NB4 (cell line): ENCODE results near the gene GRID1.

ENCODE experiments used
- POLR2A ChIP-seq: IDR thresholded peaks from 2 replicates; pipeline ENCODE4 v1.6.1; 2011; ENCODE audit warnings: mild to moderate bottlenecking; ENCODE audit not compliant: insufficient read length; ENCODE audit errors: extremely low read depth
- TF ChIP-seq, protein P1 (sequence below): IDR thresholded peaks from one replicate; pipeline ENCODE4 v1.5.1; 2012; ENCODE audit warnings: low read depth, low read length

DNA sequence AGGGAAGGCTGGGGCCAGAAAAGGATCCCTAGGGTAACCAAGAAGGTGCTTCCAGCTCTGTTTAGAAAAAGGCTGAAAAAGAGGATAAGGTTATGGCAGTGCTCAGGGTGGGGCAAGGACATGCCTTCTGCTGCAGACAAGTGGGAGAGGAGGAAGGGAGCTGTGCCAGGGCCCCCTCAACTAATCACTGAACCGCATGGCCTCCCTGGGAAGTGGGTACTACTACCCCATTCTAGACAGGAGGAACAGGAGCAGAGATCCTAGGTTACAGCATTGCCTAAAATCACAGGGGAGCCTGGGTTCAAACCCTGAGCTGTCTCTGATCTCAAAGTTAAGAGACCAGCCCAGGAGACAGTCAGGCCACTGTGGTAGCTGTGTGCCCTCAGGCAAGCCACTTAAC is 149.7 kb downstream of the GRID1 start:
- TF ChIP-seq, protein P1, sequence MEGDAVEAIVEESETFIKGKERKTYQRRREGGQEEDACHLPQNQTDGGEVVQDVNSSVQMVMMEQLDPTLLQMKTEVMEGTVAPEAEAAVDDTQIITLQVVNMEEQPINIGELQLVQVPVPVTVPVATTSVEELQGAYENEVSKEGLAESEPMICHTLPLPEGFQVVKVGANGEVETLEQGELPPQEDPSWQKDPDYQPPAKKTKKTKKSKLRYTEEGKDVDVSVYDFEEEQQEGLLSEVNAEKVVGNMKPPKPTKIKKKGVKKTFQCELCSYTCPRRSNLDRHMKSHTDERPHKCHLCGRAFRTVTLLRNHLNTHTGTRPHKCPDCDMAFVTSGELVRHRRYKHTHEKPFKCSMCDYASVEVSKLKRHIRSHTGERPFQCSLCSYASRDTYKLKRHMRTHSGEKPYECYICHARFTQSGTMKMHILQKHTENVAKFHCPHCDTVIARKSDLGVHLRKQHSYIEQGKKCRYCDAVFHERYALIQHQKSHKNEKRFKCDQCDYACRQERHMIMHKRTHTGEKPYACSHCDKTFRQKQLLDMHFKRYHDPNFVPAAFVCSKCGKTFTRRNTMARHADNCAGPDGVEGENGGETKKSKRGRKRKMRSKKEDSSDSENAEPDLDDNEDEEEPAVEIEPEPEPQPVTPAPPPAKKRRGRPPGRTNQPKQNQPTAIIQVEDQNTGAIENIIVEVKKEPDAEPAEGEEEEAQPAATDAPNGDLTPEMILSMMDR = no peak
- no peak for TF ChIP-seq POLR2A
